ENCODE results near the gene HACD2.

HACD2 gene

GRCh38 chr3:123478314-123478713 is 106.5 kb downstream of the HACD2 start:
- Histone ChIP-seq H4K12ac (ENCODE audit: low read depth, low read length) (no peak overlapping the region), H3K4me3 (ENCODE audit: low read depth, low read length) (no peak overlapping the region), H2AK5ac (ENCODE audit: low read length) (no peak overlapping the region), H3K27ac (ENCODE audit: low read depth, low read length) (no peak overlapping the region), H3K18ac (ENCODE audit: low read length) (no peak overlapping the region), H3K14ac (ENCODE audit: low read length) (no peak overlapping the region), H3K36me3 (ENCODE audit: control insufficient read depth in 1 of 2, insufficient read depth in 2 of 2, low read length in 2 of 2) (no peaks in the 10 kb centered on the region), H2AFZ (ENCODE audit: insufficient read depth, low read length, poor library complexity) (no peak overlapping the region), H3K9me3 (ENCODE audit: insufficient read depth, low read depth, low read length) (peaks cover 2% of the 10 kb centered on the region), H2BK120ac (ENCODE audit: insufficient read depth, low read length, poor library complexity) (no peak overlapping the region), H4K8ac (ENCODE audit: low read depth, low read length) (no peak overlapping the region), H3K4ac (ENCODE audit: low read depth, low read length) (no peak overlapping the region), H3K79me1 (ENCODE audit: low read length) (no peaks in the 10 kb centered on the region), H4K91ac (ENCODE audit: low read depth, low read length) (no peak overlapping the region), H3K4me1 (ENCODE audit: control insufficient read depth in 1 of 2, insufficient read depth in 2 of 2, low read length in 2 of 2) (no peaks in the 10 kb centered on the region), H3K23ac (ENCODE audit: low read length) (no peak overlapping the region), H2BK5ac (ENCODE audit: low read depth, low read length, poor library complexity) (no peak overlapping the region), H2BK12ac (ENCODE audit: low read length) (no peak overlapping the region), H3K27me3 (ENCODE audit: insufficient read depth, low read length) (no peaks in the 10 kb centered on the region), H3K79me2 (ENCODE audit: control insufficient read depth, insufficient read depth, low read length, poor library complexity) (no peaks in the 10 kb centered on the region), H3K4me2 (ENCODE audit: low read length) (no peak overlapping the region), H3K9ac (ENCODE audit: low read length) (no peak overlapping the region)
- DNase-seq, result no peak
- no CpG with 5 or more reads among the region's 2 CpGs for WGBS (ENCODE audit: extremely low coverage, insufficient coverage, insufficient read length)

GRCh38 chr3:123476967-123477750 is 107.7 kb downstream of the HACD2 start:
- Histone ChIP-seq H4K8ac (ENCODE audit: low read depth, low read length) (no peak overlapping the region), H3K4ac (ENCODE audit: low read depth, low read length) (no peak overlapping the region), H3K27me3 (ENCODE audit: insufficient read depth, low read length) (no peaks in the 10 kb centered on the region), H3K79me2 (ENCODE audit: control insufficient read depth, insufficient read depth, low read length, poor library complexity) (no peaks in the 10 kb centered on the region), H3K4me1 (ENCODE audit: control insufficient read depth in 1 of 2, insufficient read depth in 2 of 2, low read length in 2 of 2) (no peaks in the 10 kb centered on the region), H3K79me1 (ENCODE audit: low read length) (no peaks in the 10 kb centered on the region), H3K14ac (ENCODE audit: low read length) (no peak overlapping the region), H2BK5ac (ENCODE audit: low read depth, low read length, poor library complexity) (no peak overlapping the region), H2AFZ (ENCODE audit: insufficient read depth, low read length, poor library complexity) (no peak overlapping the region), H2AK5ac (ENCODE audit: low read length) (no peak overlapping the region), H4K91ac (ENCODE audit: low read depth, low read length) (no peak overlapping the region), H3K9ac (ENCODE audit: low read length) (no peak overlapping the region), H3K23ac (ENCODE audit: low read length) (no peak overlapping the region), H3K18ac (ENCODE audit: low read length) (no peak overlapping the region), H2BK120ac (ENCODE audit: insufficient read depth, low read length, poor library complexity) (no peak overlapping the region), H3K9me3 (ENCODE audit: insufficient read depth, low read depth, low read length) (peaks cover 2% of the 10 kb centered on the region), H2BK12ac (ENCODE audit: low read length) (no peak overlapping the region), H3K27ac (ENCODE audit: low read depth, low read length) (no peak overlapping the region), H3K36me3 (ENCODE audit: control insufficient read depth in 1 of 2, insufficient read depth in 2 of 2, low read length in 2 of 2) (no peaks in the 10 kb centered on the region), H4K12ac (ENCODE audit: low read depth, low read length) (no peak overlapping the region), H3K4me2 (ENCODE audit: low read length) (no peak overlapping the region), H3K4me3 (ENCODE audit: low read depth, low read length) (no peak overlapping the region)
- no peak for DNase-seq
- WGBS (ENCODE audit: extremely low coverage, insufficient coverage, insufficient read length), result no CpG with 5 or more reads among the region's 15 CpGs

GRCh38 chr3:123475786-123476185 is 109.1 kb downstream of the HACD2 start:
- peaks cover 2% of the 10 kb centered on the region for H3K9me3 ChIP-seq (ENCODE audit: insufficient read depth, low read depth, low read length)
- no peak for DNase-seq
- H2BK5ac ChIP-seq (ENCODE audit: low read depth, low read length, poor library complexity), result no peak overlapping the region
- H2AFZ ChIP-seq (ENCODE audit: insufficient read depth, low read length, poor library complexity), result no peak overlapping the region
- H2AK5ac ChIP-seq (ENCODE audit: low read length), result no peak overlapping the region
- no peaks in the 10 kb centered on the region for H3K27me3 ChIP-seq (ENCODE audit: insufficient read depth, low read length)
- H3K4ac ChIP-seq (ENCODE audit: low read depth, low read length), result no peak overlapping the region
- H3K79me2 ChIP-seq (ENCODE audit: control insufficient read depth, insufficient read depth, low read length, poor library complexity), result no peaks in the 10 kb centered on the region
- H3K27ac ChIP-seq (ENCODE audit: low read depth, low read length), result no peak overlapping the region
- no peak overlapping the region for H2BK120ac ChIP-seq (ENCODE audit: insufficient read depth, low read length, poor library complexity)
- no peak overlapping the region for H3K4me3 ChIP-seq (ENCODE audit: low read depth, low read length)
- no peak overlapping the region for H4K12ac ChIP-seq (ENCODE audit: low read depth, low read length)
- no peak overlapping the region for H2BK12ac ChIP-seq (ENCODE audit: low read length)
- H4K91ac ChIP-seq (ENCODE audit: low read depth, low read length), result no peak overlapping the region
- H3K18ac ChIP-seq (ENCODE audit: low read length), result no peak overlapping the region
- H3K14ac ChIP-seq (ENCODE audit: low read length), result no peak overlapping the region
- no peak overlapping the region for H3K9ac ChIP-seq (ENCODE audit: low read length)
- no peaks in the 10 kb centered on the region for H3K36me3 ChIP-seq (ENCODE audit: control insufficient read depth in 1 of 2, insufficient read depth in 2 of 2, low read length in 2 of 2)
- no CpG with 5 or more reads among the region's 7 CpGs for WGBS (ENCODE audit: extremely low coverage, insufficient coverage, insufficient read length)
- H3K23ac ChIP-seq (ENCODE audit: low read length), result no peak overlapping the region
- no peak overlapping the region for H4K8ac ChIP-seq (ENCODE audit: low read depth, low read length)
- H3K4me2 ChIP-seq (ENCODE audit: low read length), result no peak overlapping the region
- no peaks in the 10 kb centered on the region for H3K79me1 ChIP-seq (ENCODE audit: low read length)
- H3K4me1 ChIP-seq (ENCODE audit: control insufficient read depth in 1 of 2, insufficient read depth in 2 of 2, low read length in 2 of 2), result no peaks in the 10 kb centered on the region

DNA sequence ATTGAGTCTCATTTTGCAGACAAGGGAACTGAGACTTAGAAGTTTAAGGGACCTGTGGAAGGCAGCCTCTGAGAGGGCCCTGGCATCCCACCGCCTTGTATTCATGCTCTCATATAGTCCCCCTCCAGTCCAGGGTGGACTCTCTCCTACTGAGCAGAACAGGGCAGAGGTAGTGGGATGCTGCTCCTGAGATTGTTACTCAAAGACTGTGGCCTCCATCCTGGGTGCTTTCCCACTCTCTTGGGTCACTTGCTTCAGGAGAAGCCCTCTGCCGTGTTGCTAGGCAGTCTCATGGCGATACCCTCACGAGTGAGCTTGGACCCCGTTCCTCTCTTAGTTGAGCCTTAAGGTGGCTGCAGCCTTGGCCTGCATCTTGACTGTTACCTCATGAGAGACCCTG is 113.7 kb downstream of the HACD2 start:
- Histone ChIP-seq H3K4ac (ENCODE audit: low read depth, low read length) (no peak overlapping the region), H3K9ac (ENCODE audit: low read length) (no peak overlapping the region), H2AK5ac (ENCODE audit: low read length) (no peak overlapping the region), H3K18ac (ENCODE audit: low read length) (no peak overlapping the region), H2BK120ac (ENCODE audit: insufficient read depth, low read length, poor library complexity) (no peak overlapping the region), H3K27ac (ENCODE audit: low read depth, low read length) (no peak overlapping the region), H3K4me3 (ENCODE audit: low read depth, low read length) (no peak overlapping the region), H2BK5ac (ENCODE audit: low read depth, low read length, poor library complexity) (no peak overlapping the region), H3K79me2 (ENCODE audit: control insufficient read depth, insufficient read depth, low read length, poor library complexity) (no peaks in the 10 kb centered on the region), H4K8ac (ENCODE audit: low read depth, low read length) (no peak overlapping the region), H4K91ac (ENCODE audit: low read depth, low read length) (no peak overlapping the region), H3K36me3 (ENCODE audit: control insufficient read depth in 1 of 2, insufficient read depth in 2 of 2, low read length in 2 of 2) (no peaks in the 10 kb centered on the region), H2BK12ac (ENCODE audit: low read length) (no peak overlapping the region), H3K9me3 (ENCODE audit: insufficient read depth, low read depth, low read length) (peaks cover 2% of the 10 kb centered on the region), H3K27me3 (ENCODE audit: insufficient read depth, low read length) (no peaks in the 10 kb centered on the region), H2AFZ (ENCODE audit: insufficient read depth, low read length, poor library complexity) (no peak overlapping the region), H3K4me1 (ENCODE audit: control insufficient read depth in 1 of 2, insufficient read depth in 2 of 2, low read length in 2 of 2) (no peaks in the 10 kb centered on the region), H3K79me1 (ENCODE audit: low read length) (no peaks in the 10 kb centered on the region), H3K4me2 (ENCODE audit: low read length) (no peak overlapping the region), H4K12ac (ENCODE audit: low read depth, low read length) (no peak overlapping the region), H3K14ac (ENCODE audit: low read length) (no peak overlapping the region), H3K23ac (ENCODE audit: low read length) (no peak overlapping the region)
- no CpG with 5 or more reads among the region's 5 CpGs for WGBS (ENCODE audit: extremely low coverage, insufficient coverage, insufficient read length)
- no peak for DNase-seq

Data from trophoblast cell (in vitro differentiated cells and primary cell).